ENCODE results near the gene GRK5.
A peak's percentile ranks its signal among the peaks of the same experiment; 100 is the strongest.

GRK5 gene

DNA sequence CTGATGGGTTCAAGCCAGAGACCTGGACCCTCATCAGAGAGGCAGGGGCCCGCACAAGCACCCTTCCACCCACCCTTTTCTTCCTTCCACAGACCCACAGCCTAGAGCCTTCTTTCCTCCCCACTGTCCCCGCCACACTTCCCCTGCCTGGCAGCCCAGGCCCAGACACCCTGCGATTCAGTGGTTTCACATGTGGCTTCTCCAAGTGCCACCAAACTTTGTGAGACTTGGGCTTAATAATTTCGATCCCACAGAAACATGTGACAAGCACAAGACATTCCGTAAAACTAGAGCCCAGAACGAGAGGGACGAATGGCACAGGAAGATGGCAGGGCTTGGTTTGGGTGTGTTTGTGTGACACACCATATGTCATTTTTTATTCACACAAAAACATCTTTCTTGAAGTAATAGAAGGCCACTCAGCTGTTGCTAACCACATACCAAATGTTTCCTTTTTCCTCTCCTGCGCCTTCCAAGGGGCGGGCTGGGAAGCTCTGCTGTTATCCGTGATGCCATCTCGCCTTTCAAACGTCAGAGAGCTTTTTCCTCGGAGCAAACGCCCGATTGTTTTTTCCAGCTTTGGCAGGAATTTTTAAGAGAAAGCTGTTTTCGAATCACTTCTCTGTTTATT lies 162.9 kb downstream of the GRK5 start:
- H4K20me1 ChIP-seq (ENCODE audit: insufficient read depth, low read length, poor library complexity, severe bottlenecking): no peaks in the 10 kb centered on the region
- H2AFZ ChIP-seq (ENCODE audit: low read length): no peak overlapping the region
- no peaks in the 10 kb centered on the region for H3K9me2 ChIP-seq (replicated peaks; ENCODE audit: low read depth, low read length)
- H3K9ac ChIP-seq (ENCODE audit: low read depth, low read length, poor library complexity, severe bottlenecking): peak overlapping the region; percentile 15
- no peaks in the 10 kb centered on the region; the same call in 1 of the 2 replicates for H3K79me2 ChIP-seq (ENCODE audit: insufficient read depth, low read length)
- no peaks in the 10 kb centered on the region for H3K9me3 ChIP-seq (ENCODE audit: insufficient read depth, low read depth, low read length)
- TF ChIP-seq, protein P1, sequence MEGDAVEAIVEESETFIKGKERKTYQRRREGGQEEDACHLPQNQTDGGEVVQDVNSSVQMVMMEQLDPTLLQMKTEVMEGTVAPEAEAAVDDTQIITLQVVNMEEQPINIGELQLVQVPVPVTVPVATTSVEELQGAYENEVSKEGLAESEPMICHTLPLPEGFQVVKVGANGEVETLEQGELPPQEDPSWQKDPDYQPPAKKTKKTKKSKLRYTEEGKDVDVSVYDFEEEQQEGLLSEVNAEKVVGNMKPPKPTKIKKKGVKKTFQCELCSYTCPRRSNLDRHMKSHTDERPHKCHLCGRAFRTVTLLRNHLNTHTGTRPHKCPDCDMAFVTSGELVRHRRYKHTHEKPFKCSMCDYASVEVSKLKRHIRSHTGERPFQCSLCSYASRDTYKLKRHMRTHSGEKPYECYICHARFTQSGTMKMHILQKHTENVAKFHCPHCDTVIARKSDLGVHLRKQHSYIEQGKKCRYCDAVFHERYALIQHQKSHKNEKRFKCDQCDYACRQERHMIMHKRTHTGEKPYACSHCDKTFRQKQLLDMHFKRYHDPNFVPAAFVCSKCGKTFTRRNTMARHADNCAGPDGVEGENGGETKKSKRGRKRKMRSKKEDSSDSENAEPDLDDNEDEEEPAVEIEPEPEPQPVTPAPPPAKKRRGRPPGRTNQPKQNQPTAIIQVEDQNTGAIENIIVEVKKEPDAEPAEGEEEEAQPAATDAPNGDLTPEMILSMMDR (conservative IDR thresholded peaks at IDR 0.05; ENCODE audit: low read length): no peak
- TF ChIP-seq EZH2phosphoT487 (IDR thresholded peaks at IDR 0.05; ENCODE audit: borderline replicate concordance): no peak
- no peak overlapping the region for H3K4me3 ChIP-seq (ENCODE audit: low read length, poor library complexity, severe bottlenecking)
- H3K36me3 ChIP-seq (ENCODE audit: insufficient read depth, low read length): peaks cover 3% of the 10 kb centered on the region; the same call in 1 of the 2 replicates
- no peaks in the 10 kb centered on the region for H3K27me3 ChIP-seq (ENCODE audit: insufficient read depth, low read length, poor library complexity, severe bottlenecking)
- H3K4me1 ChIP-seq (ENCODE audit: insufficient read depth, low read length, poor library complexity, severe bottlenecking): peaks cover 16% of the 10 kb centered on the region
- no peaks in the 10 kb centered on the region for H3F3A ChIP-seq (ENCODE audit: low read depth)
- H3K4me2 ChIP-seq (ENCODE audit: low read depth, low read length, poor library complexity, severe bottlenecking): no peak overlapping the region

DNA sequence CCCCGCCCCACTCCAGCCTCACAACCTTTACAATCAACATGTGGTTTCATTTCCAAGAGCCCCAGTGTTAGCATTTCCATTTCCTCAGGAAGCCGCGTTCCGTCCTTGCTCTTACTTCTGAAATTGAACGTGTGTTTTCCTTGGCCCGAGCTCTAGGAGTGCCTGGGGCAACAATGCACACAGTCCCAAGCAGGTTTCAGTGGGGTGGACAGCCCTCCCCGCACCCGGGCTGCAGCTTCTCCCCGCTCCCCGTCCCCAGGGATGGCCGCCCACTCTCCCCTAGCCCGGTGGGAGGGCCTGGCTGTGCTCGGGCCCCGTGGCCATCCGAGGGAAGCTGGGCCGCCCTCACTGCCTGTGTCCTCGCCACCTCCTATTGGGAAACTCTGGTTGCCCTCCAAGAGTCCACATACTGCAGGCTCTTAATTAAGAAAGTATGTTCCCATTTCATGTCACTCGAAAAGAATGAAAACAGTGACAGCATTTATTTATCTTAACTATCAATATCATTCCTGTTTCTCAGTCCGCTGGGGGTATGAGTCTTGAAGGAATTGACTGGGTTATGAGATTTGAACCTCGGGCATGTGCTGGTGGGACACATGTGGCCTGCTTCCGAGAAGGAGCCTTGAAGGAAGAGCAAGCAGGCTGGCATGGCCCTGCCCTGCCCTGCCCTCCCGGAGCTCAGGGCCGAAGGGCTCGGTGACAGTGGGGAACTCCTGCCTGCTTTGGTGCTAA lies 163.8 kb downstream of the GRK5 start:
- H3K4me2 ChIP-seq (ENCODE audit: low read depth, low read length, poor library complexity, severe bottlenecking): no peak overlapping the region
- no peaks in the 10 kb centered on the region; the same call in 1 of the 2 replicates for H3K79me2 ChIP-seq (ENCODE audit: insufficient read depth, low read length)
- H3K9me3 ChIP-seq (ENCODE audit: insufficient read depth, low read depth, low read length): no peaks in the 10 kb centered on the region
- no peak overlapping the region for H2AFZ ChIP-seq (ENCODE audit: low read length)
- H4K20me1 ChIP-seq (ENCODE audit: insufficient read depth, low read length, poor library complexity, severe bottlenecking): no peaks in the 10 kb centered on the region
- H3K36me3 ChIP-seq (ENCODE audit: insufficient read depth, low read length): no peaks in the 10 kb centered on the region
- H3K4me3 ChIP-seq (ENCODE audit: low read length, poor library complexity, severe bottlenecking): no peak overlapping the region
- peaks cover 16% of the 10 kb centered on the region for H3K4me1 ChIP-seq (ENCODE audit: insufficient read depth, low read length, poor library complexity, severe bottlenecking)
- no peaks in the 10 kb centered on the region for H3K9me2 ChIP-seq (replicated peaks; ENCODE audit: low read depth, low read length)
- H3K9ac ChIP-seq (ENCODE audit: low read depth, low read length, poor library complexity, severe bottlenecking): no peak overlapping the region
- no peak for TF ChIP-seq EZH2phosphoT487 (IDR thresholded peaks at IDR 0.05; ENCODE audit: borderline replicate concordance)
- TF ChIP-seq, protein P1 (conservative IDR thresholded peaks at IDR 0.05; ENCODE audit: low read length): no peak
- no peaks in the 10 kb centered on the region for H3K27me3 ChIP-seq (ENCODE audit: insufficient read depth, low read length, poor library complexity, severe bottlenecking)
- no peaks in the 10 kb centered on the region for H3F3A ChIP-seq (ENCODE audit: low read depth)

DNA sequence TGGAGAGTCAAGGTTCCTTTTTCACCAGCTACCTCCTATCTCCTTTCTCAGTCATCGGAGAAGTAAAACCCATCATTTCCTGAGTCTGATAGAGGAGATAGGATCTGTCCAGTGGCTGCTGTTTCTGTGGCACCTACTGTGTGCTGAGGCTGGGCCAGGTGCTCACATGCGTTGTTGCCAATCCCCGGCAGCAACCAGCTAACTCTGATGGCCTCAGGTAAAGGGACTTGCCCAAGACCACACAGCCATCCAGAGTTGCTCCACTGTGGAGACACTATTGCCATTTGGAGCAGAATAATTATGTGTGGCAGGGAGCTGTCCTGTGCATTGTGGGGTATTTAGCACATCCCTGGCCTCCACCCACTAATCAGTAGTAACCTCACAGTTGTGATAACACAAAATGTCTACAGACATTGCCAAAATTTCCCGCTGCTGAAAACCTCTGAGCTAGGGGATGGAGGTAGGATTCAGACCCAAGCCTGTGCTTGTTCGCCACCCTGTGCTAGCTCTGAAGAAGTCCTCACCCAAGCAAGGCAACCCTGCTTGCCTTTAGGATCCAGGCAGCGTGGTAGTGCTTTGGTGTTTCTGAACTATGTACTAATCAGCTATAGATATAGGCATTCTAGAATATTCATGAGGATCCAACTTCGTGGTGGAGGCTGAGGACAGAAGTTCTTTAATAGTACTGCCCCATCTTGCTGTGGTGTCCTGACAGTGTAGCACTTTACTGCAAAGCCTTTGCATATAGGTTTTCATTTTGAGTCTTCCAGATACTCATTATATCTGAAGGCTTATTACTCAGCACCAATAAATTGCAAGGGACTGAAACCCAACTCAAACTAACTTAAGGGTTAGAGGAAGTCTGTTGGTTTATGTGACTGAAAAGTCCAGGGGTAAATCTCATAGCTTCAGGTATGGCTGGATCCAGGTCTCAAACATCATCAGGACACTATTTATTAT lies 164.6 kb downstream of the GRK5 start:
- Histone ChIP-seq H3K9ac (ENCODE audit: low read depth, low read length, poor library complexity, severe bottlenecking) (no peak overlapping the region), H3K9me3 (ENCODE audit: insufficient read depth, low read depth, low read length) (no peaks in the 10 kb centered on the region), H3K79me2 (ENCODE audit: insufficient read depth, low read length) (no peaks in the 10 kb centered on the region; the same call in 1 of the 2 replicates), H2AFZ (ENCODE audit: low read length) (no peak overlapping the region), H3K27me3 (ENCODE audit: insufficient read depth, low read length, poor library complexity, severe bottlenecking) (no peaks in the 10 kb centered on the region), H3F3A (ENCODE audit: low read depth) (no peaks in the 10 kb centered on the region), H4K20me1 (ENCODE audit: insufficient read depth, low read length, poor library complexity, severe bottlenecking) (no peaks in the 10 kb centered on the region), H3K4me2 (ENCODE audit: low read depth, low read length, poor library complexity, severe bottlenecking) (no peak overlapping the region), H3K9me2 (replicated peaks; ENCODE audit: low read depth, low read length) (no peaks in the 10 kb centered on the region), H3K36me3 (ENCODE audit: insufficient read depth, low read length) (no peaks in the 10 kb centered on the region), H3K4me3 (ENCODE audit: low read length, poor library complexity, severe bottlenecking) (no peak overlapping the region), H3K4me1 (ENCODE audit: insufficient read depth, low read length, poor library complexity, severe bottlenecking) (peaks cover 16% of the 10 kb centered on the region)
- TF ChIP-seq, protein P1 (conservative IDR thresholded peaks at IDR 0.05; ENCODE audit: low read length): no peak
- no peak for TF ChIP-seq EZH2phosphoT487 (IDR thresholded peaks at IDR 0.05; ENCODE audit: borderline replicate concordance)

Measured in Loucy (cell line).